Smooth muscle cell (in vitro differentiated cells): ENCODE results near the gene ELMO1. TPM values are rescaled to one million over a fixed set of nuclear protein-coding genes. Genes with fewer than 3 reads are reported as not detected.

Source experiments
- DNase-seq: peaks from one replicate; lab custom pipeline; 2025; ENCODE audit not compliant: unreplicated experiment; lab: John Stamatoyannopoulos, UW
- H2AFZ ChIP-seq: fragments of 200-600 bp; sonication (generic); 2 replicates; pipeline ENCODE4 v1.6.0; 2016; ENCODE audit warnings: antibody characterized with exemption, low read depth, mild to moderate bottlenecking
- H3F3A ChIP-seq: fragments of 200-600 bp; sonication (generic); 2 replicates; pipeline ENCODE4 v1.6.0; 2017; ENCODE audit warnings: antibody characterized with exemption, low read depth
- H3K27ac ChIP-seq: fragments of 200-600 bp; sonication (generic); 2 replicates; pipeline ENCODE4 v1.5.1; 2016; ENCODE audit warnings: low read depth, mild to moderate bottlenecking
- H3K27me3 ChIP-seq: fragments of 200-600 bp; sonication (generic); 2 replicates; pipeline ENCODE4 v1.6.1; 2016; ENCODE audit warnings: low read depth, mild to moderate bottlenecking
- H3K36me3 ChIP-seq: fragments of 200-600 bp; sonication (generic); 2 replicates; pipeline ENCODE4 v1.5.1; 2016; ENCODE audit warnings: low read depth
- H3K4me1 ChIP-seq: fragments of 200-600 bp; sonication (generic); 2 replicates; pipeline ENCODE4 v1.5.1; 2016; ENCODE audit warnings: low read depth
- H3K4me2 ChIP-seq: fragments of 200-600 bp; sonication (generic); 2 replicates; pipeline ENCODE4 v1.6.0; 2016; ENCODE audit warnings: mild to moderate bottlenecking
- H3K4me3 ChIP-seq: fragments of 200-600 bp; sonication (generic); 2 replicates; pipeline ENCODE4 v1.5.1; 2016; ENCODE audit warnings: mild to moderate bottlenecking
- H3K79me2 ChIP-seq: fragments of 200-600 bp; sonication (generic); 2 replicates; pipeline ENCODE4 v1.6.0; 2016; ENCODE audit warnings: low read depth, mild to moderate bottlenecking
- H3K9ac ChIP-seq: fragments of 200-600 bp; sonication (generic); 2 replicates; pipeline ENCODE4 v1.6.0; 2016; ENCODE audit warnings: low read depth
- H3K9me3 ChIP-seq: fragments of 200-600 bp; sonication (generic); replicated peaks from 2 replicates; pipeline ENCODE4 v1.5.1; 2016; ENCODE audit warnings: low read depth
- H4K20me1 ChIP-seq: fragments of 200-600 bp; sonication (generic); 2 replicates; pipeline ENCODE4 v1.6.0; 2016; ENCODE audit warnings: low read depth
- WGBS: methylation state at CpG from one replicate; pipeline ENCODE4 v1.1.7; 2016; ENCODE audit warnings: low lambda C conversion rate; 5-methylcytosine and 5-hydroxymethylcytosine counted together
- polyA plus RNA-seq: library from polyadenylated mRNA; unstranded; fragments of >200 nt; fragmentation: Nextera tagmentation; extraction: Ambion mirVana; gene quantifications from 2 replicates; pipeline ENCODE4 v1.2.1, GENCODE V29; 2016
- total RNA-seq: library from RNA; depleted of rRNA; stranded (reverse); fragments of >200 nt; gene quantifications from 2 replicates; pipeline ENCODE4 v1.2.3, GENCODE V29; 2014
- TF ChIP-seq, protein P1 (sequence below): fragments of 200-600 bp; sonication (generic); IDR thresholded peaks from 2 replicates; pipeline ENCODE4 v1.5.1; 2017; ENCODE audit warnings: borderline replicate concordance, mild to moderate bottlenecking, antibody characterized with exemption; ENCODE audit not compliant: insufficient read depth, poor library complexity, severe bottlenecking

ELMO1 gene
- total and polyA plus RNA-seq, 2 experiments from 2014 or later: 8.2 to 36.0 TPM

DNA sequence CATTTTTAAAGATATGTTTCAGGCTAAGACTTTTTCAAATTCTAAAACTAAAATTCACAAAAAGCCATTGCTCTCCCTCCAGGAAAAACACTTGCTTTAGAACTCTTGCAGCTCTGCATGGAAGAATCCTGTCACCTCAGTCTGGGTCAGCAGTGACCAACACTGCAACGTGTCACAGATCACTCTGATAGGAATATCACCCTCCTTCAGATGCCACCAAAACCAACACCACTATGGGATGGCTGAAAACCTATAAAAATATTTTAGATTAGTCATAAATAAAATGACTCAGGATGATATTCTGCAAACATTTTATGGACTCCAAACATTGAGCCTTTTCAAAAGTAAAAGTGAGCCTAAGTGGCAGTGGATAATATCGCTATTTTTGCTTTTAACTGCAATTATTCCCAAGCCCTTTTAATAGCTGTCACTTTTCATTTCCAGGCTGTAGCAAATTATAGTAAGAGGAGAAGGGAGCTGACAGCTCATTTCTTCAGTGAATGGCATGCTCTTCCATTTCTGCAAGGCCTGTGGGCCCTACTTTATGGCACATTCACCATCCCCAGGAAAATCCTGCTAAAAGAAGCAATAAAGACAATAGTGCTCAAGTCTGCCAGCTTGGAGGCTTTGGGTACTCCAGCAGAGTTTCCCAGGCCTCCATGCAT lies 21.3 kb downstream of the ELMO1 start:
- no peak for DNase-seq
- Histone ChIP-seq H4K20me1 (no peaks in the 10 kb centered on the region), H3K9me3 (no peaks in the 10 kb centered on the region), H3K4me1 (peaks cover 4% of the 10 kb centered on the region), H3K4me3 (no peak overlapping the region), H3K79me2 (no peaks in the 10 kb centered on the region), H3F3A (no peaks in the 10 kb centered on the region), H3K9ac (no peak overlapping the region), H3K36me3 (no peaks in the 10 kb centered on the region), H3K4me2 (no peak overlapping the region), H3K27ac (no peak overlapping the region), H2AFZ (no peak overlapping the region), H3K27me3 (no peaks in the 10 kb centered on the region)
- TF ChIP-seq, protein P1, sequence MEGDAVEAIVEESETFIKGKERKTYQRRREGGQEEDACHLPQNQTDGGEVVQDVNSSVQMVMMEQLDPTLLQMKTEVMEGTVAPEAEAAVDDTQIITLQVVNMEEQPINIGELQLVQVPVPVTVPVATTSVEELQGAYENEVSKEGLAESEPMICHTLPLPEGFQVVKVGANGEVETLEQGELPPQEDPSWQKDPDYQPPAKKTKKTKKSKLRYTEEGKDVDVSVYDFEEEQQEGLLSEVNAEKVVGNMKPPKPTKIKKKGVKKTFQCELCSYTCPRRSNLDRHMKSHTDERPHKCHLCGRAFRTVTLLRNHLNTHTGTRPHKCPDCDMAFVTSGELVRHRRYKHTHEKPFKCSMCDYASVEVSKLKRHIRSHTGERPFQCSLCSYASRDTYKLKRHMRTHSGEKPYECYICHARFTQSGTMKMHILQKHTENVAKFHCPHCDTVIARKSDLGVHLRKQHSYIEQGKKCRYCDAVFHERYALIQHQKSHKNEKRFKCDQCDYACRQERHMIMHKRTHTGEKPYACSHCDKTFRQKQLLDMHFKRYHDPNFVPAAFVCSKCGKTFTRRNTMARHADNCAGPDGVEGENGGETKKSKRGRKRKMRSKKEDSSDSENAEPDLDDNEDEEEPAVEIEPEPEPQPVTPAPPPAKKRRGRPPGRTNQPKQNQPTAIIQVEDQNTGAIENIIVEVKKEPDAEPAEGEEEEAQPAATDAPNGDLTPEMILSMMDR: no peak
- 73% methylated on average over 2 of the region's 2 CpGs for WGBS

DNA sequence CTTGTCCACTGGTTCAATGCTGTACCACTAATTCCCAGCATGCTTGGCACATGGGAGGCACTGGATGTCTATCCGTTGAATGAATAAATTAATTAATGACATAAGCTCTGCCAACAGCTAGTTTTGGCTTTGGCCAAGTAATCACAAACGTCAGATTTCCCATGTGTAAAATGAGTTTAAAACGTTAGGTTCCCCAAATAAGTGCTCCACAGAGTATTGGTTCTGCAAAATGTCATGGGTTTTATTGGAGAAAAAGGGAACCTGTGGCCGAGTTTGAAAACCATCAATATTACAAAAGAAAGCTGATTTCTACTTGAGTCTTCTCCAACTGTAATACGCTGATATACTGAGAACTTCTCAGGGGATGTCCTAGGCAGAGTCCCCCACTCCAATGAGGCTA lies 23.2 kb downstream of the ELMO1 start:
- no peak overlapping the region for H3K4me3 ChIP-seq
- H3K9me3 ChIP-seq: no peaks in the 10 kb centered on the region
- WGBS: 77% methylated on average over 5 of the region's 5 CpGs
- TF ChIP-seq, protein P1: no peak
- H3K36me3 ChIP-seq: no peaks in the 10 kb centered on the region
- no peaks in the 10 kb centered on the region for H3K27me3 ChIP-seq
- no peak overlapping the region for H3K4me2 ChIP-seq
- no peak overlapping the region for H3K9ac ChIP-seq
- DNase-seq: no peak
- no peaks in the 10 kb centered on the region for H3K79me2 ChIP-seq
- no peaks in the 10 kb centered on the region for H4K20me1 ChIP-seq
- H3K4me1 ChIP-seq: peaks cover 16% of the 10 kb centered on the region
- no peaks in the 10 kb centered on the region for H3F3A ChIP-seq
- H3K27ac ChIP-seq: no peak overlapping the region
- H2AFZ ChIP-seq: no peak overlapping the region

DNA sequence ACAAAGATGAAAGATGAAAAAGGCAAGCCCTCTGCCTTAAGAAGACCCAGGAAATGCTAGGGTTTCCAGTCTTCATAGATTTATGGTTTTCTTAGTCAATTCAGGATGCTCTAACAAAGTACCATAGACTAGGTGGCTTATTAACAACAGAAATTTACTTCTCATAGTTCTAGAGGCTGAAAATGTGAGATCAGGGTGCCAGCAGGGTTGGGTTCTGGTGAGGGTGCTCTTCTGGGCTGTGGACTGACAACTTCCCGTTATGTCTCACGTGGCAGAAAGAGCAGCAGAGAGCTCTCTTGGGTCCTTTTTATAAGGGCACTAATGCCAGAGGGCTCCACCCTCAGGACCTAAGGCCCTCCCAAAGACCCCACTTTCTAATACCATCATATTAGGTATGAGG lies 23.7 kb downstream of the ELMO1 start:
- H3K4me2 ChIP-seq: no peak overlapping the region
- H3K27me3 ChIP-seq: no peaks in the 10 kb centered on the region
- no peak overlapping the region for H3K27ac ChIP-seq
- no peak overlapping the region for H3K9ac ChIP-seq
- no peaks in the 10 kb centered on the region for H3K9me3 ChIP-seq
- WGBS: 98% methylated on average over 2 of the region's 2 CpGs
- no peaks in the 10 kb centered on the region for H3K79me2 ChIP-seq
- peaks cover 16% of the 10 kb centered on the region for H3K4me1 ChIP-seq
- TF ChIP-seq, protein P1: no peak
- H3F3A ChIP-seq: no peaks in the 10 kb centered on the region
- H4K20me1 ChIP-seq: no peaks in the 10 kb centered on the region
- DNase-seq: no peak
- no peak overlapping the region for H3K4me3 ChIP-seq
- no peaks in the 10 kb centered on the region for H3K36me3 ChIP-seq
- no peak overlapping the region for H2AFZ ChIP-seq

DNA sequence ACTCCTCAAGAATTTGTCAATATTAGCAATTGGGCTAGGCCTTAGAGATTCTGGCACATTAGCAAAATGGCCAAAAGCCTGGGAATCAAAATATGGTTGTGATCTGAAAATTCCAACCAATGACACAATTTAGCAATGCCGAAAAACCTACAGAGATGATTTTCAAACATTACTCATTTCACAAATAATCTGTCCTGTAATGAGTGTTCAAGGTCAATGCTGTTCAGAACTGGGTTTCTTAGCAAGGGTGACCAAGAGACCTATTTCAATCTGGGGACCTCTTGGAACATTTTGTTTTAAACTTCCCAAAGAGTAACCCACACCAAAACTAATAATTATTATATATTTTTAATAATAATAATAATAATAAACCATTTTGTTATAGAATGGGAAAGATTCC lies 24.1 kb downstream of the ELMO1 start:
- Histone ChIP-seq H3K4me1 (peaks cover 16% of the 10 kb centered on the region), H3K27me3 (no peaks in the 10 kb centered on the region), H3K9ac (no peak overlapping the region), H3K9me3 (no peaks in the 10 kb centered on the region), H3K4me3 (no peak overlapping the region), H2AFZ (no peak overlapping the region), H3K79me2 (no peaks in the 10 kb centered on the region), H4K20me1 (no peaks in the 10 kb centered on the region), H3K36me3 (no peaks in the 10 kb centered on the region), H3F3A (no peaks in the 10 kb centered on the region), H3K27ac (no peak overlapping the region), H3K4me2 (no peak overlapping the region)
- no peak for DNase-seq
- 97% methylated on average over 1 of the region's 1 CpG for WGBS
- TF ChIP-seq, protein P1: no peak
